SK-N-MC (cell line): ENCODE data around the gene CCL3.

ENCODE experiments used
- EZH2 ChIP-seq: fragments of 200-600 bp; sonication (generic); IDR thresholded peaks from one replicate; pipeline ENCODE4 v1.6.1; 2017; ENCODE audit warnings: antibody characterized with exemption
- FOXP2 ChIP-seq: optimal IDR thresholded peaks from 2 replicates; pipeline ENCODE3; 2011; ENCODE audit warnings: mild to moderate bottlenecking, moderate library complexity; ENCODE audit not compliant: insufficient read depth; ENCODE audit errors: extremely low read length, control extremely low read depth
- POLR2AphosphoS5 ChIP-seq: IDR thresholded peaks from 2 replicates; pipeline ENCODE4 v1.6.1; 2012; ENCODE audit warnings: mild to moderate bottlenecking, low read depth, low read length, borderline replicate concordance

DNA sequence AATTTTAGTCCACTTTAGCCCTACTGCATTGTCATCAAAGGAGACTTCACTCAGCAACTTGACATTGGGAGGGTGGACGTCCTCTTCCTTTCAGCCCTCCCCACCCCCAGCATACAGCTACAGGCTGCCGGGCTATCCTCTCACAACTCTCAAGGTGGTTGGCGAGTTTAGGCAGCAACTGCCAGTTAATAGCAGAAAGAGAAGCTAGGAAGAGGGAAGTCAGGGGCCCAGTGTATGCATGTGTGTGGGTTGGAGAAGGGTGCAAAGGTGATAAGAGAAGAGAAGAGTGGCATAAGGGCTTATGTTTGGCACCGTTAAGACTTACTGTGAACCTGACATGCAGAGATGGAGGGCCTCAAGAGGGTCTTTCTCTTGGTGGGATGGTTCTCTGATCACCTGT lies 45.5 kb upstream of the CCL3 start:
- TF ChIP-seq EZH2 (no peak), POLR2AphosphoS5 (no peak), FOXP2 (no peak)
